ENCODE results near the gene PES1. TPM values are rescaled to one million over a fixed set of nuclear protein-coding genes. Genes with fewer than 3 reads are reported as not detected.

The PES1 gene
- total and polyA plus RNA-seq, 2 donors (not counting 3 experiments of a cell fraction or from before 2014, with no cell fraction given) = 110 to 135 TPM

DNA sequence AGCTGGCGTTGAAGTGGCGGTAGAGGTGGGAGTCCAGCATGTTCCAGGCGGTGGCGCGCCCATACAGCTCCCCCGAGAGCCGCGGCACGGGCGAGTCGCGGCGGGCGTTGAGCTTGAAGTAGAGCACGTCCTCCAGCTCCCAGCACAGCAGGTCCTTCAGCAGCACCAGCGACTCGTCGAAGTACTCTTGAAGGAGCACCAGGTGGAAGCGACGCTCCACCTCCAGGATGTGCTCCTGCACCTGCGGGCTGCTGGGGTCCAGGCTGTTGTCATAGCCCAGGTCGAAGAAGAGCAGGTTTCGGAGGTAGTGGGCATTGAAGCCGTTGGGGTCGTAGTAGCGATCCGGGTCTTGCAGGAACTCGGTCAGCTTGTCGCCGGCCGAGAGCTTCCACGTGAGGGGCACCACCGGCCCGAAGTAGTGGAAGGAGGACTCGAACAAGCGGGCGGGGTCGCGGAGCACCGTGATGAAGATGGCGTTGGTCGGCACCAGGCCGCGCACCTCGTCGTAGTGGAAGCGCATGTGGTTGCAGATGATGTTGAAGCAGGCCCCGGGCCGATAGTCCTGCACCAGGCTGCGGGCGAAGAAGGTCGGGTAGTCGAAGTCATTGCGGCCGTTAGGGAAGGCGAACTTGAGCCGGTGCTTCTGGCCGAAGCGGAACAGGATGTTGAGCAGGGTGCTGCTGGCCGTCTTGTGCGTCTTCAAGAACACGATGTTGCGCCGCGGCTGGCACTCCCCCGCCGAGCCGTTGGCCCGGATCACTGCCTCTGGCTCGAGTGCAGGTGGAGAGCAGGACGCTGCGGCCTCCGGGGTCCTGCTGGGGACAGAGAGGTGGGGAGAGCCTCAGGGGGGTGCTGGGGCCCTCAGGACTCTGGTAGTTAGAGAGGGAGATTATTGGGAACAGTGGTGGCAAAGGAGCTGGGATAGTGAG is 36.2 kb downstream of the PES1 start:
- no peak for FAIRE-seq
- no TSS peak for BruUV-seq (replicated peaks)
- Histone ChIP-seq H3K4me2 (ENCODE audit: insufficient read depth, low read length) (no peak overlapping the region), H4K20me1 (replicated peaks; ENCODE audit: control insufficient read depth, extremely low read depth, insufficient read depth, low read length) (no peaks in the 10 kb centered on the region), H3K27ac (ENCODE audit: insufficient read depth, low read depth, low read length) (no peak overlapping the region), H3K9ac (replicated peaks; ENCODE audit: extremely low read depth, insufficient read depth, low read length) (no peak overlapping the region), H3K4me1 (ENCODE audit: control insufficient read depth, extremely low read depth, insufficient read depth, low read length) (no peaks in the 10 kb centered on the region), H3K9me1 (replicated peaks; ENCODE audit: control insufficient read depth, extremely low read depth, insufficient read depth, low read length) (no peaks in the 10 kb centered on the region), H3K36me3 (ENCODE audit: control insufficient read depth in 2 of 2, extremely low read depth in 1 of 2, insufficient read depth in 2 of 2, low read length in 2 of 2) (no peaks in the 10 kb centered on the region), H3K4me3 (replicated peaks in 1 of 3; ENCODE audit: insufficient read depth in 1 of 3, low read depth in 1 of 3, low read length in 3 of 3) (no peak overlapping the region), H3K27me3 (ENCODE audit: control insufficient read depth in 2 of 2, insufficient read depth in 2 of 2, low read length in 2 of 2) (no peaks in the 10 kb centered on the region), H2AFZ (ENCODE audit: low read depth, low read length) (no peak overlapping the region), H3K79me2 (ENCODE audit: control insufficient read depth, insufficient read depth, low read length) (no peaks in the 10 kb centered on the region), H3K9me3 (replicated peaks; ENCODE audit: control insufficient read depth, insufficient read depth, low read length) (no peaks in the 10 kb centered on the region)
- intact Hi-C loops (cut with micrococcal nuclease) = no loop called here
- ChIA-PET POLR2A (no interaction called here), CTCF (interaction anchor here (1.0 kb wide), 1 partner anchor 11 kb away, joined by 3 read pairs; no protein-coding TSS in a partner anchor)
- no peak for DNase-seq (ENCODE audit: low read depth, low spot score)
- dilution Hi-C loops (cut with MboI; ENCODE audit: extremely low pct_ligation_motif_present, low sequenced_read_pairs) = no loop called here
- TF ChIP-seq, protein P1, sequence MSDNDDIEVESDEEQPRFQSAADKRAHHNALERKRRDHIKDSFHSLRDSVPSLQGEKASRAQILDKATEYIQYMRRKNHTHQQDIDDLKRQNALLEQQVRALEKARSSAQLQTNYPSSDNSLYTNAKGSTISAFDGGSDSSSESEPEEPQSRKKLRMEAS (IDR thresholded peaks at IDR 0.05; ENCODE audit: insufficient read depth, insufficient read length) = no peak
- TF ChIP-seq EZH2 (IDR thresholded peaks at IDR 0.05; ENCODE audit: borderline replicate concordance, low read depth, low read length, severe bottlenecking) (no peak), MYC (IDR thresholded peaks at IDR 0.05; ENCODE audit: low read depth, low read length) (no peak), JUN (IDR thresholded peaks at IDR 0.05; ENCODE audit: borderline replicate concordance, insufficient read depth, insufficient read length, low read depth) (no peak), GATA2 (IDR thresholded peaks at IDR 0.05; ENCODE audit: insufficient read depth, insufficient read length, low read depth, low read length) (no peak), POLR2AphosphoS5 (IDR thresholded peaks at IDR 0.05; ENCODE audit: insufficient read depth, low read depth, low read length) (no peak), FOS (IDR thresholded peaks at IDR 0.05; ENCODE audit: borderline replicate concordance, insufficient read depth, low read length) (no peak), POLR2A (IDR thresholded peaks at IDR 0.05; ENCODE audit: low read depth, low read length) (no peak)
- TF ChIP-seq, protein P2, sequence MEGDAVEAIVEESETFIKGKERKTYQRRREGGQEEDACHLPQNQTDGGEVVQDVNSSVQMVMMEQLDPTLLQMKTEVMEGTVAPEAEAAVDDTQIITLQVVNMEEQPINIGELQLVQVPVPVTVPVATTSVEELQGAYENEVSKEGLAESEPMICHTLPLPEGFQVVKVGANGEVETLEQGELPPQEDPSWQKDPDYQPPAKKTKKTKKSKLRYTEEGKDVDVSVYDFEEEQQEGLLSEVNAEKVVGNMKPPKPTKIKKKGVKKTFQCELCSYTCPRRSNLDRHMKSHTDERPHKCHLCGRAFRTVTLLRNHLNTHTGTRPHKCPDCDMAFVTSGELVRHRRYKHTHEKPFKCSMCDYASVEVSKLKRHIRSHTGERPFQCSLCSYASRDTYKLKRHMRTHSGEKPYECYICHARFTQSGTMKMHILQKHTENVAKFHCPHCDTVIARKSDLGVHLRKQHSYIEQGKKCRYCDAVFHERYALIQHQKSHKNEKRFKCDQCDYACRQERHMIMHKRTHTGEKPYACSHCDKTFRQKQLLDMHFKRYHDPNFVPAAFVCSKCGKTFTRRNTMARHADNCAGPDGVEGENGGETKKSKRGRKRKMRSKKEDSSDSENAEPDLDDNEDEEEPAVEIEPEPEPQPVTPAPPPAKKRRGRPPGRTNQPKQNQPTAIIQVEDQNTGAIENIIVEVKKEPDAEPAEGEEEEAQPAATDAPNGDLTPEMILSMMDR (IDR thresholded peaks at IDR 0.05; ENCODE audit: extremely low read depth in 1 of 2, insufficient read depth in 1 of 2, low read depth in 1 of 2, low read length in 2 of 2) = no peak

Measured in endothelial cell of umbilical vein (primary cell).